HL-60 (cell line): Measurements from ENCODE around the gene IRS1.

ENCODE experiments used
- POLR2AphosphoS5 ChIP-seq: IDR thresholded peaks from 2 replicates; pipeline ENCODE4 v1.6.1; 2012; ENCODE audit warnings: low read depth
- REST ChIP-seq: IDR thresholded peaks from 2 replicates; pipeline ENCODE4 v1.6.1; 2012; ENCODE audit warnings: low read depth; ENCODE audit not compliant: insufficient replicate concordance

- TF ChIP-seq REST (no peak), POLR2AphosphoS5 (no peak)
Observed at GRCh38 chr2:226739545-226740030, 60.0 kb downstream of the IRS1 start.
